Calu3 (cell line): ENCODE data around the gene DDC. TPM values are rescaled to one million over a fixed set of nuclear protein-coding genes. Genes with fewer than 3 reads are reported as not detected.

Experiments
- BruUV-seq: library from RNA; stranded (reverse); fragments of 400-500 nt; replicated peaks from 2 replicates; lab custom pipeline; 2021; lab: Mats Ljungman, UMichigan
- CTCF ChIA-PET: fragments of 300-600 bp; sonication (Branson Sonifier 250); formaldehyde crosslinking; loops from one replicate; lab custom pipeline; 2022; ENCODE audit warnings: antibody characterized with exemption; lab: Charles Lee
- DNase-seq: peaks from one replicate; pipeline ENCODE4 v3.0.0; 2022
- H3K27ac Mint-ChIP-seq: one replicate; pipeline ENCODE4 v1.8.0; 2022; ENCODE audit warnings: mixed read lengths; ENCODE audit not compliant: unreplicated experiment
- H3K27me3 Mint-ChIP-seq: one replicate; pipeline ENCODE4 v1.8.0; 2022; ENCODE audit warnings: mixed read lengths; ENCODE audit not compliant: unreplicated experiment
- H3K36me3 Mint-ChIP-seq: one replicate; pipeline ENCODE4 v1.8.0; 2022; ENCODE audit warnings: mild to moderate bottlenecking, moderate library complexity, mixed read lengths; ENCODE audit not compliant: insufficient read depth, unreplicated experiment
- H3K4me1 Mint-ChIP-seq: one replicate; pipeline ENCODE4 v1.8.0; 2022; ENCODE audit warnings: mild to moderate bottlenecking, low read depth, mixed read lengths; ENCODE audit not compliant: unreplicated experiment
- H3K4me3 Mint-ChIP-seq: one replicate; pipeline ENCODE4 v1.8.0; 2022; ENCODE audit warnings: mild to moderate bottlenecking, low read depth, moderate library complexity, mixed read lengths; ENCODE audit not compliant: unreplicated experiment
- H3K9me3 Mint-ChIP-seq: one replicate; pipeline ENCODE4 v1.8.0; 2022; ENCODE audit warnings: low read depth, mixed read lengths; ENCODE audit not compliant: unreplicated experiment
- intact Hi-C: fragments of 100-400 bp; cut with micrococcal nuclease; formaldehyde crosslinking; loops from one replicate; pipeline ENCODE4 v1.10.0; 2022; ENCODE audit not compliant: unreplicated experiment
- total RNA-seq: library from RNA; stranded (reverse); gene quantifications from 2 replicates; pipeline ENCODE4 v1.2.3, GENCODE V29; 2022
- TF ChIP-seq, protein P1 (sequence below): fragments of 200-600 bp; IDR thresholded peaks from one replicate; pipeline ENCODE4 v1.8.0; 2022; ENCODE audit warnings: antibody characterized with exemption; ENCODE audit not compliant: unreplicated experiment

DDC gene
- total RNA-seq, 1 experiment from 2014 or later: 3.7 TPM

DNA sequence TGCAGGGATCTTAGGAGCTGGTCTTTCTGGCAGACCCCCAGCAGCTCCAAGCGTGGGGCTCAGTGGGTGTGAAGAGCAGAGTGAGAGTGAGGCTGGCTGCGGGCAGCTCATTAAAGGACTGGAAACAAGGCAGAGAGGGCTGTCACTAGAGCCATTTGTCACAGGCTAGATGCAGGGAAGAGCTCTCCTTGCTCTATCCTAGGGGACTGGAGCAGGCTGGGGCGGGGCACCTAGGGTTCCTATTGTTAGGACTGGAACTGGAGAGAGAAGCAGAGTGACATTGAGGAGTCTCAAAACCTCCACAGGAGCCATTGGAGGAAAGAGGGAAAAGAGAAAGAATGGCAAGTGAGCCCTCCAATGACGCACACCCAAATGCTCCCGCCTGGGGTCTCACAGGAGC is 772 bp upstream of the DDC start:
- H3K9me3 Mint-ChIP-seq: peaks cover 2% of the 10 kb centered on the region
- BruUV-seq: no TSS peak
- DNase-seq: no peak
- no peaks in the 10 kb centered on the region for H3K27me3 Mint-ChIP-seq
- TF ChIP-seq, protein P1, sequence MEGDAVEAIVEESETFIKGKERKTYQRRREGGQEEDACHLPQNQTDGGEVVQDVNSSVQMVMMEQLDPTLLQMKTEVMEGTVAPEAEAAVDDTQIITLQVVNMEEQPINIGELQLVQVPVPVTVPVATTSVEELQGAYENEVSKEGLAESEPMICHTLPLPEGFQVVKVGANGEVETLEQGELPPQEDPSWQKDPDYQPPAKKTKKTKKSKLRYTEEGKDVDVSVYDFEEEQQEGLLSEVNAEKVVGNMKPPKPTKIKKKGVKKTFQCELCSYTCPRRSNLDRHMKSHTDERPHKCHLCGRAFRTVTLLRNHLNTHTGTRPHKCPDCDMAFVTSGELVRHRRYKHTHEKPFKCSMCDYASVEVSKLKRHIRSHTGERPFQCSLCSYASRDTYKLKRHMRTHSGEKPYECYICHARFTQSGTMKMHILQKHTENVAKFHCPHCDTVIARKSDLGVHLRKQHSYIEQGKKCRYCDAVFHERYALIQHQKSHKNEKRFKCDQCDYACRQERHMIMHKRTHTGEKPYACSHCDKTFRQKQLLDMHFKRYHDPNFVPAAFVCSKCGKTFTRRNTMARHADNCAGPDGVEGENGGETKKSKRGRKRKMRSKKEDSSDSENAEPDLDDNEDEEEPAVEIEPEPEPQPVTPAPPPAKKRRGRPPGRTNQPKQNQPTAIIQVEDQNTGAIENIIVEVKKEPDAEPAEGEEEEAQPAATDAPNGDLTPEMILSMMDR: no peak
- H3K4me1 Mint-ChIP-seq: peaks cover 26% of the 10 kb centered on the region
- peaks cover 7% of the 10 kb centered on the region for H3K36me3 Mint-ChIP-seq
- H3K4me3 Mint-ChIP-seq: no peak overlapping the region
- intact Hi-C loops: no loop called here
- H3K27ac Mint-ChIP-seq: no peak overlapping the region
- CTCF ChIA-PET: interaction anchor here (0.6 to 1.7 kb wide), 5 partner anchors 14 to 417 kb away, joined by 3 to 4 read pairs (median 3); no protein-coding TSS in a partner anchor

DNA sequence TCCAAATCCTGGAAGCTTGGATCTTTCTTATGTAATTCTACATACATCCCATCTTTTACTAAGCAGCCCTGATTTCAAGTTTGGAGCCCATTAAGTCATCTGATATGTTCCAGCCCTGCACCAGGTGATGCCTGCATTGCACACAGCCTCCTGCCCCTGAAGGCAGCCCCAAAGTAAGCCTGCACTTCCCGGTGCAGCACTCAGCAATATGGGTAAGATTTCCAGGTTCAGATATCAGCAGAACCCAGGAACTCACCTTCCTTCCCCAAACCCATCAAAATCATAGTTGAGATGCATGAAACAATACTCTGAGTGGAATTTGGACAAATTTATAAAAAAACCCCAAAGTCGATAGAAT is 333 bp upstream of the DDC start:
- TF ChIP-seq, protein P1: no peak
- no TSS peak for BruUV-seq
- peaks cover 26% of the 10 kb centered on the region for H3K4me1 Mint-ChIP-seq
- no peaks in the 10 kb centered on the region for H3K27me3 Mint-ChIP-seq
- CTCF ChIA-PET: interaction anchor here (0.6 to 1.7 kb wide), 6 partner anchors 14 to 417 kb away, joined by 3 to 4 read pairs (median 3); no protein-coding TSS in a partner anchor
- H3K4me3 Mint-ChIP-seq: peak overlapping the region; percentile 48
- peak overlapping the region; percentile 0 for H3K27ac Mint-ChIP-seq
- no peak for DNase-seq
- peaks cover 1% of the 10 kb centered on the region for H3K9me3 Mint-ChIP-seq
- intact Hi-C loops: no loop called here
- peaks cover 7% of the 10 kb centered on the region for H3K36me3 Mint-ChIP-seq

DNA sequence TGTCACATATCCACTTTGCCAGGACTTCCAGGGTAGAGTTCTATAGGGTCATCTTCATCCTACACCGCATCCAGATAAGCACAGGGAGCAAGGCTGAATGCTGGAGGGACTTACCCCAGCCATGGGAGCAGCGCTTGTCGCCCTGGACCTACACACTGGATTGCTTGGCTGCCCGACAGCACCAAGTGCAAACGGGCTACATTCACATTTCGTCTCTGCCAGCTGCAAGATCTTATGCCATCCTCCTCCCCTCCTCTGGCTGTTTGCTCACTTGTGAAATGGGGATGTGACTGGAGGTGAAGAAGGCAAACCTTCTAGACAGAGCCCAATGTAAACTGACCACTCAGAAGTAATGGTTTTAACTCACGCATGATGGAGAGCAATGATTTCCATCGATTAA is 1.0 kb downstream of the DDC start:
- peaks cover 26% of the 10 kb centered on the region for H3K4me1 Mint-ChIP-seq
- intact Hi-C loops: no loop called here
- no TSS peak for BruUV-seq
- H3K27ac Mint-ChIP-seq: peak overlapping the region; percentile 0
- CTCF ChIA-PET: interaction anchor here (1.2 kb wide), 1 partner anchor 29 kb away, joined by 3 read pairs; no protein-coding TSS in a partner anchor
- DNase-seq: no peak
- H3K9me3 Mint-ChIP-seq: no peaks in the 10 kb centered on the region
- TF ChIP-seq, protein P1: no peak
- H3K36me3 Mint-ChIP-seq: peaks cover 7% of the 10 kb centered on the region
- no peaks in the 10 kb centered on the region for H3K27me3 Mint-ChIP-seq
- H3K4me3 Mint-ChIP-seq: no peak overlapping the region

DNA sequence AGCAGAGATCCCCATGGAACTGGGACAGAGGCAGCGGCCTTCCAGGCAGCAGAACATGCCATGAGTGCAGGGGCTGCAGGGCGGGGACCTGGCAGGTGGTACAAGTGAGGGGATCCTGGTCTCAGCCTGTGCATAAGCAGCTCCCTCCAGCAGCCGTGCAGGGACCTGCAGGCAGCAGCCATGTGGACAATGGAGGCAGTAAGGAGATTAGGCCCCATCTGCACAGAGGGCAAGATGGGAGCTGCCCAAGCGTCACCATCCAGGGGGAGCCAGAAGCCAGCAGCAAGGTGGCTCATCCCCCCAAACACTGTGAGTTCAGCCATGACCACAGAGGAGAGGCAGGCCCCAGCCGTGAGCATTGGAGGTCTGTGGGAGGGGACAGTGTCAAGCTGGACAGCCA is 3.1 kb downstream of the DDC start:
- intact Hi-C loops: no loop called here
- TF ChIP-seq, protein P1: no peak
- Mint-ChIP-seq H3K27me3 (no peaks in the 10 kb centered on the region), H3K27ac (no peak overlapping the region), H3K4me3 (no peak overlapping the region), H3K9me3 (no peaks in the 10 kb centered on the region), H3K36me3 (peaks cover 7% of the 10 kb centered on the region), H3K4me1 (peaks cover 26% of the 10 kb centered on the region)
- BruUV-seq: no TSS peak
- CTCF ChIA-PET: interaction anchor here (0.6 kb wide), 2 partner anchors 114 to 787 kb away, joined by 3 to 5 read pairs; no protein-coding TSS in a partner anchor
- DNase-seq: no peak
